Iris pigment epithelial cell (primary cell): ENCODE results near the gene TRIM59.
A peak's percentile ranks its signal among the peaks of the same experiment; 100 is the strongest.

ENCODE experiments used
- DNase-seq: peaks from one replicate; pipeline ENCODE4 v3.0.0-alpha.2; 2011; ENCODE audit warnings: low read depth

TRIM59 gene

DNA sequence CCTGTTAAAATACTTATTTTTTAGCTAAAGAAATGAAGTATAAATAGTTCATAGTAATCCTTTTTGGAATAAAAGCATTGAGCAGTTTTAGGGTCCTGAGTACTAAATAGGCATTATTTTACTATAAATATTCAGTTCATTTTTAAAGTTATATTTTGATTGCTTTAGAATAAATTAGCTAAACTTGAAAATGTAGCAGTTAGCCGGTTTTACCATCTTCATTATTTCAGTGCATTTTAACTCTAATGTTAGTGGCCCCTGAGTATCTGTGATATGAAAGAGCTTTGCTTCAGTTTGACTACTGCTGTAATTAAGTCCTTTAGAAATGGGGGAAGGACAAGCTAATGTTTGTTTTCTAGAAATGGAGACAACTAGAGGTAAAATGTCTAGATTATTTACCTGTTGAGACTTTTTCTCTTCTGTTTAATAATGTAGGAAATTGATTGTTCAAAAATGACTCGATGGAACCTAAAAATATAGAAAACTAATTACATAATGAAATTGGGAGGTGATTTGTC lies 46.5 kb downstream of the TRIM59 start:
- DNase-seq: peak; percentile 17

DNA sequence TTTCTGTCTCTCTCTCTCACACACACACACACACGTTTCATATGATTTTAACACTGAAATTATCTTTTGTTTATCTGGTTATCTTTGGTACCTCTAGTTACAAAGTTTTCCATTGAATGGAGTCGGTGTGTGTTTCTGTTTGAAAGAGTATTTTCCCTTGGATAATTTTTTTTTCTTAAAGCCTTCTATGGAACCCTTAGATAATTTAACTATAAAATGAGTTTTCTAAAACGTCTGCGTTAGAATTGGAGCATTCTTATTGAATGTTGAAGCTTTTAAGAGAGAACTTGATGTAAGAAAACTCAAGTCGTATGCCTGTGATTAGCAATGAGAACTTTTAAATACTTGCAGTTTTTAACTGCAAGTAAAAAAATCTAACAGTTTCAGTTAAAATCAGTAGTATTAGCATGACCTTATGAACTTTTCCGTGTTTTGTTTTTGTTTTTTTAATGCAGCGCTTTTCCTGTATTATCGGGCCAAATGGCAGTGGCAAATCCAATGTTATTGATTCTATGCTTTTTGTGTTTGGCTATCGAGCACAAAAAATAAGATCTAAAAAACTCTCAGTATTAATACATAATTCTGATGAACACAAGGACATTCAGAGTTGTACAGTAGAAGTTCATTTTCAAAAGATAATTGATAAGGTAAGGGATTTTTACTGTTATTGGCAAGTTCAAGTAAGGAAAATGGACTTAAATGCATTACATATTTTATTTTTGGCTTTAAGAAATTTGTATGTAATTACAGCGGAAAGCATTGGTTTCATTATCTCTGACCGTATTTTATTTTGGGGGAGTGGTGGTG lies 47.2 kb downstream of the TRIM59 start:
- DNase-seq: no peak

DNA sequence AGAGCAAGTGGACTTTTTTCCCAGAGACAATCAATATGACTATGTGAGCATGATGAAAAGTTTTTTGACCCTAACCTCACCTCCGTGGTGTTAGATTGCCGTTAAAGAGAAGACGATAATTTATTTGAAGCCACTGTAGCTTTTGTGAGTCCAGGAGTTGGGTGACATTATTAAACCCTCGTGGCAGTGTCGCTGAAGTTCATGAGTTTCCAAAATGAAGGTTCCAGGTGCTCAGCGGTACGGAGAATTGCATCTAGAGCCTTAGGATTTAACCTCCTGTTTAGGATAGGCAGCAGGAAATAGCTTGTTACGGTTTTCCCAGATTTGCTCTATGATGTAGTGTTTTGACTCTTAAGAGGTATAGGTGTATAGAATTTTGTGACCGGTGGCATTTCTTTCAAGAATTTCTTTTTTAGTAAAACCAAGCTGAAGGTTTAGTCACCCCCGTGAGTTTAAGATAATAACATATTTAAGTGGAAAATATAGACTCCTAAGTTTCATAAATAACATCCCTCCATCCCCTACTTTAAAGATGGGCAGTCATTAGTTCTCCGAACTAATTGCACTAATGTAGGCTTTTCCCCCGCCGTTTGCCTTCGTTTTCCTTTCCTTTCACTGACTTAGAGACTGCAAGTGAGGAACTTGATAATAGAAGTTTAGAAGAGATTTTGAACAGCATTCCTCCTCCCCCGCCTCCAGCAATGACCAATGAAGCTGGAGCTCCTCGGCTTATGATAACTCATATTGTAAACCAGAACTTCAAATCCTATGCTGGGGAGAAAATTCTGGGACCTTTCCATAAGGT lies 48.1 kb downstream of the TRIM59 start:
- peak; percentile 90 for DNase-seq

DNA sequence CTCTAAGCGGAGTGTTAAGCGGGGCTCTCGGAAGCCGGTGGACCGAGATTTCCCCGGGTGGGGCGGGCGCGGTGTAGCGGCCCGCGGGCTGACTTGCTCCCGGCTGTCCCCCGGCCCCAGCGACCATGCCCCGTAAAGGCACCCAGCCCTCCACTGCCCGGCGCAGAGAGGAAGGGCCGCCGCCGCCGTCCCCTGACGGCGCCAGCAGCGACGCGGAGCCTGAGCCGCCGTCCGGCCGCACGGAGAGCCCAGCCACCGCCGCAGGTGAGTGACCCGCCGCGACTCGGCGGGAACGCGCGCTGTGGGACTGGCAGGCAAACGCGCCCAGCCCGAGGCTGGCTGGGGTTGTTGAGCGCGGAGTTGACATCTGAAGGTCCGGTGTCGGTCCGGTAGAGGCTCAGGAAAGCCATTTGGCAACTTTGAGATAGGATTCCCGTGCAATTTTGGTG lies 48.9 kb downstream of the TRIM59 start:
- peak; percentile 20 for DNase-seq

DNA sequence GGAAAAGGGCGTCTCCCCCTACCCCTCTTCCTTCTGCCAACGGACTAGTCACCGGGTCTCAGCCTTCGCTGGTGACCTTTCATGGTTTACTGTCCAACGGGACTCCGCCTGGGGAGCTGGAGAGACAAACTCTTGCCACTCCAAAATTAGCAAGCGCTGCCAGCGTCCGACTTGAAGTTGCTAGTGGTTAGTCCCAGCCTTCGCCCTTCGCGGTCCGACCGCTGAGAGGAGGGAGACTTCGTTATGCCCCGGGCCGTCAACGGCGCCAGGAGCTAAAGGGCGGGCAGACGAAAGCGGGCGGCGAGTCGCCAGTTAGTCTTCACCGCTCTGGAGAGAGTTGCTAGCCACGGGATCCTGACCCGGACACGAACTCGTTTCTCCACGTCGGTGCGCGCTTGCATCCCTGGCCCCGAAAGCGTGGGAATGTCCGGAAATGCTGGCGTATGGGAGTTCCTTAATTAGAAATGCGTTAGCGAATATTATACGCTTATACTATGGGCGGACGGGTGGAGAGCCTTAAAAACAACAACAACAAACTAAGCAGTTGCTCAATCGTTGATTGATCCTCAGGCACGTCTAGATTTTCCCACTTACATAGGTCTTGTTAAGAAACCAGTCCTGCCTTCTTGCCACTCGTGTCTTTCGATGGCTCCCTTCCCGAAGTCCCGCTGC lies 49.4 kb downstream of the TRIM59 start:
- DNase-seq: peak; percentile 73

DNA sequence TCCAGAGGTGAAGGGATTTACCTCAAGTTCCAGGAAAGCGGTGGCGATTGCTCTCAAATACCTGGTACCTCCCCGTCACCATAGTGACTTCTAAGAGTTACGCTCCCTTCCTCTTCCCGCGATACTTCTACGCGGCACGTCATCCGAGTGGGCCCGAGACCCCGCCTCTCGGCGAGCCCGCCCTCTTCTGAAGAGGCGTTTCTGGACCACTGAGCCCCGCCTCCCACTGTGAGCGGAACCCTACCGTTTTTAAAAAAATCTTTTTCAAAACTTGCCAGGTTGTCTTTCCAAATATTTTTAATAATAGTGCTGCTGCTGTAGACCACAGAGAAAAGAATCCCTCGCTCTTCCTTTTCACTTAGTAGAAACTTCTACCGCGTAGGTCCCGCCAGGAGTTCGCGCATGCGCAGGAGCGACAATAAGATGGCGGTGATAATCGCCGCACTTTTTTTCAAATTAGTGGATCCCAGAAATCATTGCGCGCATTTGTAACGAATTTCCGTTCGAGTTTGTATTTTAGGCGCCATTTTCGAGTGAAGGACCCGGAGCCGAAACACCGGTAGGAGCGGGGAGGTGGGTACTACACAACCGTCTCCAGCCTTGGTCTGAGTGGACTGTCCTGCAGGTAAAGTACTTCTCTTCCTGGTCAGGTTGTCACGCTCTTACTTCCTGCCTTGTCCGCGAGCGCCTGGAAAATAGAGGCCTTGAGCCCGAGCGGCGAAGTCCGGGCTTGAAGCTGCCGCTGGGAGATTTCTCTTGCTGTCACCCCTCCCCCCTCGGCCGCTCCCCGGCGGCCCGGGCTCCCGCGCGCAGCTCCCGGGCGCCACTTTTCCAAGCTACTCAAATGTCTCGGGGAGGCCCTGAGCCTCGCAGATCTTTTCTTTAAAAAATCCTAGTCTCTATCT lies 50.2 kb downstream of the TRIM59 start, which contains the start of the genes IFT80 and SMC4:
IFT80 (minus strand) TSS at position 101 of the 905 bp plus-strand sequence. CDS start 14,625 bp downstream, outside the sequence.
SMC4 (plus strand) TSS at position 526 of the 905 bp plus-strand sequence. CDS start 1,177 bp downstream, outside the sequence.
- DNase-seq: peak; percentile 95

DNA sequence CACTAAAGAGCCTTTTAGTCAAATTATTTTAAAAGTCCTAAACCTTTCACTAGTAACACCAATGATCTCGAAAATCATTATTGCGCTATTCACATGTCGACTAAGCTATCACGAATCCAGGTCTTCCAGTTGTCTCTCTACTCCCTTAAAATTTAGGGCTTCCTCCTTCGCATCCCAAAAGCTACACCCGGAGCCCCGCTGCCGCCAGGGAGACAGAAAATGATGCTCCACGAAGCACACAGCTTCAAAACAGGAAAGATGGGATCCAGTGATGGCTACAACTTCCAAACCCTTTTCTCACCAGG lies 50.8 kb downstream of the TRIM59 start:
- DNase-seq: no peak

DNA sequence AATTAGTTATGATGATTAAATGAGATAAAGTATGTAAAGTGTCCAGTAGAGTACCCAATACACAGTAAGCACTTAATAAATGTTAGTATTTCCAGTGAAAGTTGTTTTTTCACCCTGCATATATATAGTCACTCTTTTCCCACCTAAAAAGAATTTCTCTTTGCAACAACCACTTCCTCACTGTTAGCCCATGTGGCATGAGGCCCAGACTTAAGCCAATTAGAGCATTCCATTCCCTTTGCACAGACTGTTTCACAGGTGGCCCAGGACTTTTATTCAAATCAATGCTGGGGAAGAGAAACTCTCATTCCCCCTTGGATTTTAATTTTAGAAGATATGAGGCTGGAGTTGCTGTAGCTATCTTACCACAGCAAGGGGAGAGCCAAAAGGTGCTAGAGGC lies 54.3 kb downstream of the TRIM59 start:
- peak; percentile 90 for DNase-seq

GRCh38 chr3:160394009-160394392 lies 55.6 kb downstream of the TRIM59 start:
- DNase-seq: no peak

- DNase-seq: no peak
These were observed 56.1 kb downstream of the TRIM59 start for GRCh38 chr3:160393346-160394008.

GRCh38 chr3:160392798-160393197 lies 56.8 kb downstream of the TRIM59 start:
- DNase-seq: no peak

- no peak for DNase-seq
These were observed 58.9 kb downstream of the TRIM59 start for GRCh38 chr3:160390565-160391138.
